ENCODE measurements around the gene KCTD15.
A peak's percentile ranks its signal among the peaks of the same experiment; 100 is the strongest.
"Not testable (repeated sequence)": the region's sequence is repeated elsewhere in the genome, so short reads cannot be mapped to it uniquely, and the experiment has no call there.

Gene KCTD15

DNA sequence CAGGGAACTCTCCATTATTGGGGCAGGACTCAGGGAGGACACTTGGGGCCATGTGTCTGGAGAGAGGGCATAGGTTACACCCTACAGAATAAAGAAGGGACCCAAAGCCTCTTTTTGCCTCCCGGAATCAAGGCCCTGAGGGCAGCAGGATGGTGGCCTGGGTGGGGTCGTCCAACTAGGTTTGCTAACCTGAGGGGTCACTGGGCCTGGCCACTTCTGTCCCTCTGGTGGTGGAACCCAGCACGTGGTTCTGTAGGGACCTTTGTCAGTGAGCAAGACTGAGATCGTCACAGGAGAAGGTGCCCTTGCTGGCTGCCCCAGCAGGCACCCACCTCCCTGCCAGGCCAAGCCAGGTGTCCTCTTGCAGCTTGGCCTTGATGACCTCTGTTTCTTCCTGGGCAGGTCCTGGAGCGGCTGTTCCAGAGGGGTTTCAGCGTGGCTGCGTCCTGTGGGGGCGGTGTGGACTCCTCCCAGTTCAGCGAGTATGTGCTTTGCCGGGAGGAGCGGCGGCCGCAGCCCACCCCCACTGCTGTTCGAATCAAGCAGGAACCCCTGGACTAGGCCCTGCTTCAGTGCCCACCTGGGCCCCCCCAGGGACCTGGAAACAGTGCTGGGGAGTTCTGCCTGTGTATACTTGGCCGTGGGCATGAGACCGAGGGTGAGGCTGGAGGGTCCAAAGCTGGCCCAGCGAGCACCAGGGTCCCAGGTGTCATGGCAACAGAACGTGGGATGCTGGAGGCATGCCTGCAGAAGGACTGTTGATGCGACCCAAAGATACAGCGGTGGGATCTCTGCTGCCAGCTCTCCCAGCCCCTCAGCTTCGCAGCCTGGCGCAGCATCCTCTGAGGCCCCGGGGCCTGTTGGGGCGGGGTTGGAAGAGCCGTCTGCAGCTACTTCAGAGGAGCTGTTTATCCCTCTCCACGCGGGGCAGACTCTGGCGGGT, 16.0 kb downstream of the KCTD15 start:
- no peak for ATAC-seq
- no peak overlapping the region for H3K27ac Mint-ChIP-seq
- peaks cover 3% of the 10 kb centered on the region for H3K27me3 Mint-ChIP-seq
- DNase-seq = no peak
- H3K4me1 Mint-ChIP-seq = no peaks in the 10 kb centered on the region
- H3K9me3 Mint-ChIP-seq = no peaks in the 10 kb centered on the region
- H3K4me3 Mint-ChIP-seq = no peak overlapping the region
- no peaks in the 10 kb centered on the region for H3K36me3 Mint-ChIP-seq (ENCODE audit: low read depth)

DNA sequence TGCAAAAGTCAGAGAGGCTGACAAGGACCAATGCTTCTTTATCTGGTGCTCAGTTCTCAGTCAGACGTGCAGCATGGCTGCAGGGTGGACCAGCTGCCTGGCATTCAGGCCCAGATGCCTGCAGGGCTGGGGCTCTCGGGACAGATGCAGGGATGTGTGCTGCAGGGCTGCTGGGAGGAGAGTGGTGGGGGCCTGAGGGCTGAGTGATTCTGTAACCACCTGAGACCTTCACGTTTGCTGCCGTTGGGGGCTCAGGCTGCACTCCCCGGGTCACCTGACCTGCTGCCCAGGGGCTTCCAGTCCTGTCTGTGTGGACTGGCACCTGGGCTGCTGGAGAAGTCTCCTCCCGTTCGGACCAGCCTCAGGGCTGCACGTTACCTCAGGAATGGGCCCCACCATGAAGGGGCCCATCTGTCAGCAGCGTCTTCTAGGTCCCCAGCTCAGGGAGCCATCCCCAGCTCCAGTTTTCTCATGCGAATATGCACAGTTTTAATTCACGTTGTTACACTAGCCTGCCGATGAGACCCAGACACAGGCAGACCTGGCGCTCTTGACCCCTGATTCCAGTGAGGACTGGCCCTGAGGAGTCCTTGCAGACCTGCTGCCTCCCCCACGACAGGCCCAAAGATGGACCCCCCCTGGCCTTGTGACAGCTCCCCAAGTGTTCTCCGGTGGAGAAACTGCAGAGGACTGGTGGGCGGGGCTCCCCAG, 16.9 kb downstream of the KCTD15 start:
- no peak for ATAC-seq
- H3K4me1 Mint-ChIP-seq = no peaks in the 10 kb centered on the region
- H3K4me3 Mint-ChIP-seq = no peak overlapping the region
- no peak overlapping the region for H3K27ac Mint-ChIP-seq
- peaks cover 3% of the 10 kb centered on the region for H3K27me3 Mint-ChIP-seq
- H3K36me3 Mint-ChIP-seq (ENCODE audit: low read depth) = no peaks in the 10 kb centered on the region
- H3K9me3 Mint-ChIP-seq = no peaks in the 10 kb centered on the region
- DNase-seq = no peak

DNA sequence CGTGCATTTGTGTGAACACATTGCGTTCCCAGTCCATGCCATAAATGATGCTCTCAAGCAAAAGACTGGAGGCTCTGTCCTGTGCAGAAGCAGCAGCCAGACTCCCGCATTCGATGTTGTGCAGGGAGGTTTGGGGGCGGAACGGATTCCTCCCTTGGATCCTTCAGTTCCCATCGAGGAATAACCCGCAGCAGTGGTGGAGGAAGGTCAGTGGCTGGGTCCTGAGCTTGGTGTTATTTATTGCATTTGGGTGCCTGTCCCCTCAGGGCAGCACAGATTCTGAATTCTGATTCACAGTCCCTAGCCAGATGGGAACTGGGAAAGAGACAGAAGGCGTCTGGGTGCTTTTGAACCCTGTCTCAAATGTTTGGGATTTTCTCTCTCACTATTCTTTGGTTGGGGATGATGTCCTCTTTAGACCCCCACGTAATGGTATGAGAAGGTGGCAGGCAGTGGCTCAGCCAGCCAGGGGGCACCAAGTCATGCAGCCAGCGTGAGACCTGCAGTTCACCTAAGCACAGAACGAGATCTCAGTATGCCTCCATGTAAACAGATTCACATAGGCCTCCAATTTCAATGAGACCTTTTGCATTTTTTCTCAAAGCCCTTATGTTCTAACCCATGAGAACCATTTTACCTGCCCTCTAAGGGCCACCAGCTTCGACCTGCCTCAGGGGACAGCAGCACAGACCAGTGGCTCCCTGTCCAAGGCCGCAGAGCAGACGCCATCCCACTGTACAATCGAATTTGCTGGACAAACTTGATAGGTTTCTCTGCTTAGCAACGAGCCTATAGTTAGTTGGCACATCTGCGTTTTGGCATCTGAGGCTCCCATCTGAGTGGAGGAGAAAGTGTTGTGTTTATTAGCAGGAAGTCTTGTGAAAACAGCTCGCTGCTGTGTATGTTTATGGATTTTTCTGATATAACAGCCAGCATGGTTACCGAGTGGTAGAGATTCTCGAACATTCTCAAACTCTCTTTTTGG, 17.8 kb downstream of the KCTD15 start:
- H3K4me3 Mint-ChIP-seq = no peak overlapping the region
- peaks cover 3% of the 10 kb centered on the region for H3K27me3 Mint-ChIP-seq
- ATAC-seq (no peak), DNase-seq (no peak)
- peaks cover 5% of the 10 kb centered on the region for H3K4me1 Mint-ChIP-seq
- H3K36me3 Mint-ChIP-seq (ENCODE audit: low read depth) = no peaks in the 10 kb centered on the region
- no peak overlapping the region for H3K27ac Mint-ChIP-seq
- H3K9me3 Mint-ChIP-seq = no peaks in the 10 kb centered on the region

DNA sequence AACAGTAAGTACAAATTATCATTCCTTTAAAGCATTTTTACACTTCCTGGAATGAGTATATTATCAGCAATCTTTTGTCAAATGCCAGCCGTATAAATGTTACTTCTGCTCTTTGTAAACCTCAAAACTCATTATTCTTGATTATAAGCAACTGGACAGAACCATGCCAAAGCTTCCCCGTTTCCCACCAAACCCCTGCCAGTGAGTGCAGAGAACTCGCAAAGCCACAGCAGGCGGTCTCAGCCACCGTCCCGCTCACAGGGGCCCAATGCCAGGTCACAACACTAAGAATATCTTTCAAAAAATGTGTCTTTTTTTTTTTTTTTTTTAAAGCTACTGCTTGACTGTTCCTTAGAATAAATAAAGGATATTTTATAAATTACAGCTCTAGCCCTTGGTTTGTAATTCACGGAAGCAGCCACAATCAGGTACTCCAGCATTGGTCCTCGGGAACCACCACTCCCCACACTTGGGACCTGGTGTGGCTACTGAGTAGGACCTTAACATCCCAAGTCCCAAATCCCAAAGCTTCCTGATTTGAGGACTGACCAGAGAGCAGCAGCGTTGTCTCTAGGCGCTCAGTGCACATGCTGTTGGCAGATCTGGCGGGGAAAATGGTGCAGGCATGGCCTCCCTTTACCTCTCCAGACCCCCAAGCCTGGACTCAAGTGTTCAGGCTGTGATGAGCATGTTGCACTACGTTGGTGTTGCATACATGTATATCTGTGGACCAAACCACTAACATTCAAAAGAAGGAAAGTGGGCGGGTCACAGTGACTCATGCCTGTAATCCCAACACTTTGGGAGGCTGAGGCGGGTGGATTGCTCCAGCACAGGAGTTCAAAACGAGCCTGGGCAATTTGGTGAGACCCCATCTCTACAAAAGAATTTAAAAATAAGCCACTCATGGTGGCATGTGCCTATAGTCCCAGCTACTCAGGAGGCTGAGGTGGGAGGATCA, 19.0 kb downstream of the KCTD15 start:
- H3K27me3 Mint-ChIP-seq = peaks cover 3% of the 10 kb centered on the region
- no peaks in the 10 kb centered on the region for H3K36me3 Mint-ChIP-seq (ENCODE audit: low read depth)
- no peaks in the 10 kb centered on the region for H3K9me3 Mint-ChIP-seq
- peaks cover 10% of the 10 kb centered on the region for H3K4me1 Mint-ChIP-seq
- no peak for ATAC-seq
- no peak overlapping the region for H3K27ac Mint-ChIP-seq
- DNase-seq = no peak
- H3K4me3 Mint-ChIP-seq = no peak overlapping the region

DNA sequence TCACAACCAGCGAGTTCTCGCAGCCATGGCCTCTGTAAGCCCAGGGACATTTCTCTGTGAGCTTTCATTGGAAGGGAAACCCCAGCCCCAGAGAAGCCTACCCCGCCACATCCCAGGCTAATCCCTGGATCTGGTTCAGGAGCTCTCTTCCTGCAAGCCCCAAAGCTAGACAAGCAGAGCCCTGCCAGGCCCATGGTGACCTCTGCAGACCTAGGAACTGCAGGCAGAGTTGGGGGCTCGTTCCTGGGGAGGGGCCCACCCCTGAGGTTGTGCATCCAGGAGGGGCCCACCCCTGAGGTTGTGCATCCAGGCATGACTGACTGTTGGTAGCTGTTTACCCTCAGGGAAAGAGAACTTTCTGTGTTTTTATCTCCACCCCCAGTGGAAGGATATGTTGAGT, 21.7 kb downstream of the KCTD15 start:
- DNase-seq (no peak), ATAC-seq (no peak)
- no peaks in the 10 kb centered on the region for H3K36me3 Mint-ChIP-seq (ENCODE audit: low read depth)
- H3K27me3 Mint-ChIP-seq = peaks cover 18% of the 10 kb centered on the region
- H3K4me1 Mint-ChIP-seq = peaks cover 20% of the 10 kb centered on the region
- no peak overlapping the region for H3K27ac Mint-ChIP-seq
- no peaks in the 10 kb centered on the region for H3K9me3 Mint-ChIP-seq
- no peak overlapping the region for H3K4me3 Mint-ChIP-seq

DNA sequence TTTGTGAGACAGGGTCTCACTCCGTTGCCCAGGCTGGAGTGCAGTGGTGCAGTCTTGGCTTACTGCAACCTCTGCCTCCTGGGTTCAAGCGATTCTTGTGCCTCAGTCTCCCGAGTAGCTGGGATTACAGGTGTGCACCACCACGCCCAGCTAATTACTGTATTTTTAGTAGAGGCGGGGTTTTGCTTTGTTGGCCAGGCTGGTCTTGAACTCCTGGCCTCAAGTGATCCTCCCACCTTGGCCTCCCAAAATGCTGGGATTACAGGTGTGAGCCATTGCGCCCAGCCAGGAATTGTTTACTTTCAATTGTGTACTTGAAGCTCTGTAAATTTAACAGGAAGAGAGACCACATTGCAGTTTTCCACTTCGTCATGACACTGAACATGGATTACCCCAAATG, 22.4 kb downstream of the KCTD15 start:
- not testable (repeated sequence) for ATAC-seq; H3K36me3 Mint-ChIP-seq (ENCODE audit: low read depth); H3K27ac Mint-ChIP-seq; H3K9me3 Mint-ChIP-seq; DNase-seq
- H3K4me1 Mint-ChIP-seq = peaks cover 20% of the 10 kb centered on the region
- peaks cover 18% of the 10 kb centered on the region for H3K27me3 Mint-ChIP-seq
- peak overlapping the region; percentile 42 for H3K4me3 Mint-ChIP-seq

DNA sequence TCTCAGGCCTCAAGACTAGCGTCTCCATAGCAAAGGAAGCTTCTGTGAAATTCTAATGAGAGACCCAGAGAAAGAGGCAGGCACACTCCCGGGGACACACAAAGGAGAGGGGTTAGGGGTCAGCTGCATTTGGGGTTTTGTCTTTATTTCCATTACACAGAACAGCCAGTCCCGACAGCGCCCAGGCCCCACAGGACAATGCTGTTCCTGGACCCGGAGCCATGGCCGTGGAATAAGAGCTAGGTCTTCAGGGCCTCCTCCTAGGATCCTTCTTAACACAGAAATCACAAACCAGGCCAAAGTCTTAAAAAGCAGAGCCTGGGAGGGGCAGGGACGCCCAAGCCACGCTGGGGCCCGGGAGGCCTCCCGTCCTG, 22.8 kb downstream of the KCTD15 start:
- Mint-ChIP-seq H3K4me1 (peaks cover 20% of the 10 kb centered on the region), H3K4me3 (peak overlapping the region; percentile 42), H3K27me3 (peaks cover 18% of the 10 kb centered on the region), H3K36me3 (ENCODE audit: low read depth) (no peaks in the 10 kb centered on the region), H3K27ac (no peak overlapping the region), H3K9me3 (no peaks in the 10 kb centered on the region)
- DNase-seq (no peak), ATAC-seq (no peak)

DNA sequence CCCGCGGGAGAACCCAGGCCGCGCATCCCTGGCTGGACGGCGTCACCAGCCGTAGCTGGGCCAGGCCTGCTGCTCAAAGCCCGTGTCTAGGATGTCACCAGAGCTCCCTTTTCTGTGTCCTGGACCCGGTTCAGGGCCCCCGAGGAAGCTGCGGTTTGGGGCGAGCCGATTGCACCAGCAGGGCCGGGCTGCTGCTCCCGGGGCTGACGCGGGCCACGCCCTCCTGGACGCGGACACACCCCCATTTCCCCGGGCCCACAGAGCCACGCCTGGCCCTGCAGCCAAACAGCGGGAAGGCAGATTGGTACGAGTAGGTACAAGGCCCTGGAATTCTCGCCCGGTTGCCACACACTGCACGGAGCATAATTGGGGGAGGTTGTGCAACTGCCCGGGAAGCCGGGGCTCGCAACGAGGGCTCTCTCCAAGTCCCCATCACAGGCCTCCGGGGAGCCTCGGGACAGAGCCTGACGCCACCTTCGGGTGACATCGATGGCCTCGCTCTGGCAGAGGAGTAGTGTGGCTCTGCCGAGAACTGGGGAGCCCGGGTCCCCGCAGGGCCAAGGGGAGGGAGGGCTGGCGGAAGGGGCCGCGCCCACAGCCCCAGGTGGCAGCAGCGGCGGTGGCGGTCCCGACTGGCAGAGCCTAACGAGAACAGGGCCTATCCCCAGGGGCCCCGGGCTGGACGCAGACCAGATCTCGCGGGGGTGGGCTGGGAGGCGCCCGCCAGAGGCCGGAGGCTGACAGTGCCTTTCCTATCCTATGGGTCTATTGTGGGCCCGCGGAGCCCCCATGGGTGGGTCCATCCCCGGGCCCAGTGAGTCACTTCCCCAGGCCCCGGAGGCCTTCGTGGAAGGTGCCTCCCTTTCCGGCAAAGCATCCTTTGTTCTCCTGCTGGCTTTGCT, 23.5 kb downstream of the KCTD15 start:
- ATAC-seq = peak; percentile 68
- Mint-ChIP-seq H3K36me3 (ENCODE audit: low read depth) (no peaks in the 10 kb centered on the region), H3K4me1 (peaks cover 20% of the 10 kb centered on the region), H3K4me3 (peak overlapping the region; percentile 70), H3K27ac (no peak overlapping the region), H3K27me3 (peaks cover 18% of the 10 kb centered on the region), H3K9me3 (no peaks in the 10 kb centered on the region)
- peak; percentile 75 for DNase-seq

DNA sequence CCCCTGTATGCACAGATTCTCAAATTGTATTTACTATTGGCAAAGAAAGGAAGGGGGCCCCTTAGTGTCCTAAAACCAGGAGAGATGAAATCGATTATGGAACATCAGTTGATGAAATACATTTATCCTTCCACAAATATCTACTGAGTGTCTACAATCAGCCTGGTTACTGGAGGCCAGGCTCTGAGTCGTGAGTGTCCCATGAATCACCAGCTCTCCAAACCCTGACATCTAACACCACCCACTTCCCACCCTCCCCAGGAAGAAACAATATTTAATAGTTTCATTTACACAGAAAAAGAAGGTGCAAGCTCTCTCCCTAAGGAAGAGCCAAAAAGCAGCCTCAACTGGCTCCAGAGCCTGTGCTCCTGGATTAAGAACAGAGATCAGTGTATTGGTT, 25.2 kb downstream of the KCTD15 start:
- H3K4me1 Mint-ChIP-seq = peaks cover 20% of the 10 kb centered on the region
- H3K36me3 Mint-ChIP-seq (ENCODE audit: low read depth) = no peaks in the 10 kb centered on the region
- H3K27me3 Mint-ChIP-seq = peaks cover 17% of the 10 kb centered on the region
- no peak overlapping the region for H3K4me3 Mint-ChIP-seq
- H3K9me3 Mint-ChIP-seq = no peaks in the 10 kb centered on the region
- no peak overlapping the region for H3K27ac Mint-ChIP-seq
- ATAC-seq (no peak), DNase-seq (no peak)

DNA sequence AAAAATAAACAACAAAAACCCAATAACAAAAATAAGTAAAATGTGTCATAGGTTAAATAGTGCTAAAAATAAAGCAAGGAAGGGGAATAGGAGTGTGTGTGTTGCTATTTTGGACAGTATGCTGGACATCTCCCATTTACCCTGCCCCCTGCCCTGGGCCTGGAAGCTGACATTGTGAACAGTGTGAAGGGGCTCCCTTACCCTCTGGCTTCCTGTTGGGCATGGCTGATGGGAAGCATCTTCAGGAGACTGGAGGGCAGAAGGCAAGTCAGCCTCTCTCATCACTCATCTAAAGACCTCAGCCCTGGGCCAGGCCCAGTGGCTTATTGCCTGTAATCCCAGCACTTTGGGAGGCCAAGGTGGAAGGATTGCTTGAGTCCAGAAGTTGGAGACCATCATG, 26.7 kb downstream of the KCTD15 start:
- Mint-ChIP-seq H3K4me1 (peaks cover 20% of the 10 kb centered on the region), H3K27ac (no peak overlapping the region), H3K36me3 (ENCODE audit: low read depth) (no peaks in the 10 kb centered on the region), H3K27me3 (peaks cover 14% of the 10 kb centered on the region), H3K9me3 (no peaks in the 10 kb centered on the region), H3K4me3 (no peak overlapping the region)
- ATAC-seq = no peak
- DNase-seq = no peak

DNA sequence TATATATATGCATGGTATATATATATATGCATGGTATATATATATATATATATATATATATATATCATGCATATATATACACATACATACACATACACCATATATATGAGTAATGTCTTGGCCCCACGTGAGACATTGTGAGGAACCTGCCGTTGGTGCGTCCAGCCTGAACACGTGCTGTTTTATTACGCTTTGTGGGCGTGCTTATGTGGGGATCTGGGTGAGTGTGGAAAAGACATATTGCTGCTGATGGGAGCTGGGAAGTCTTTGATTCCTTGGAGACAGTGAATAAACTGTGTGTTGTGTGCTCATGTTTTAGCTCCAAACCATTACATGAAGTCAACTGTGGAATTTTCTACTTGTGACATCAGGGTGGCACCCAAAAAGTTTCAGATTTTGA, 28.9 kb downstream of the KCTD15 start:
- Mint-ChIP-seq H3K9me3 (no peaks in the 10 kb centered on the region), H3K4me1 (peaks cover 10% of the 10 kb centered on the region), H3K36me3 (ENCODE audit: low read depth) (no peaks in the 10 kb centered on the region), H3K4me3 (no peak overlapping the region), H3K27ac (no peak overlapping the region), H3K27me3 (peaks cover 22% of the 10 kb centered on the region)
- no peak for ATAC-seq
- no peak for DNase-seq

DNA sequence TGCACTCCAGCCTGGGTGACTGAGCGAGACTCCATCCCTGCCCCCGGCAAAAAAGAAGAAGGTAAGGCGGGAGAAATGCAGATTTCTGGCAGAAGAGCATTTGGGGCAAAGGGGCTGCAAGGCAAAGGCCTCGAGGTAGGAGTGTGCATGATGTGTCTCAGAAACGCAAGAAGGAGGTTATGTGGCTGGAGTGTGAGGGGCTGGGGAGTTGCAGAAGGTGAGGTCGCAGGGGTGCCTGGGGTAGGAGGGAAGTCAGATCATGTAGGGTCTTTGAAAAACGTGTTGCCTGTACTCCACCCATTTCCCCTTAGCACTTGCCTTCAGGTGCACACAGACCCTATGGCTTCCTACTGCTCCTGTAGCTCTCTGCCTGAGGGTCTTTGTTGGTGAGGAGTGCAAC, 29.9 kb downstream of the KCTD15 start:
- Mint-ChIP-seq H3K4me1 (peaks cover 5% of the 10 kb centered on the region), H3K4me3 (no peak overlapping the region), H3K9me3 (no peaks in the 10 kb centered on the region), H3K27ac (no peak overlapping the region), H3K36me3 (ENCODE audit: low read depth) (no peaks in the 10 kb centered on the region), H3K27me3 (peaks cover 17% of the 10 kb centered on the region)
- no peak for DNase-seq
- ATAC-seq = no peak

Data from activated naive CD8-positive, alpha-beta T cell treated with anti-CD3 and anti-CD28 coated beads, Interleukin-2, amount 50 U/mL, for 24 hours (primary cell).